H9 (cell line): ENCODE results near the gene BRSK2. TPM values are rescaled to one million over a fixed set of nuclear protein-coding genes. Genes with fewer than 3 reads are reported as not detected.

ENCODE experiments used
- DNase-seq: peaks from one replicate; pipeline ENCODE4 v3.0.0-alpha.2; 2017
- H2AFZ ChIP-seq: one replicate; pipeline ENCODE4 v1.6.1; 2013; ENCODE audit warnings: mild to moderate bottlenecking, low read length, control low read depth, moderate library complexity
- H2AK5ac ChIP-seq: 2 replicates; pipeline ENCODE4 v1.6.1; 2013; ENCODE audit warnings: low read length, control low read depth, mixed read lengths; ENCODE audit not compliant: insufficient read length
- H2BK120ac ChIP-seq: one replicate; pipeline ENCODE4 v1.6.1; 2013; ENCODE audit warnings: low read depth, mild to moderate bottlenecking, low read length, control low read depth, inconsistent platforms; ENCODE audit not compliant: poor library complexity, severe bottlenecking
- H2BK12ac ChIP-seq: 2 replicates; pipeline ENCODE4 v1.6.1; 2013; ENCODE audit warnings: low read length, control low read depth, mixed read lengths, low read depth; ENCODE audit not compliant: insufficient read length
- H2BK15ac ChIP-seq: 2 replicates; pipeline ENCODE4 v1.6.1; 2013; ENCODE audit warnings: low read depth, low read length, control low read depth
- H2BK20ac ChIP-seq: one replicate; pipeline ENCODE4 v1.6.1; 2013; ENCODE audit warnings: low read depth, mild to moderate bottlenecking, low read length, control low read depth, inconsistent platforms; ENCODE audit not compliant: poor library complexity, severe bottlenecking
- H2BK5ac ChIP-seq: 2 replicates; pipeline ENCODE4 v1.6.1; 2013; ENCODE audit warnings: low read length, control low read depth, mixed read lengths; ENCODE audit not compliant: insufficient read length
- H3K14ac ChIP-seq: 2 replicates; pipeline ENCODE4 v1.6.1; 2013; ENCODE audit warnings: low read length, control low read depth; ENCODE audit not compliant: insufficient read depth
- H3K18ac ChIP-seq: 2 replicates; pipeline ENCODE4 v1.6.1; 2013; ENCODE audit warnings: low read depth, mild to moderate bottlenecking, mixed read lengths, low read length, control low read depth; ENCODE audit not compliant: insufficient read length
- H3K23ac ChIP-seq: 2 replicates; pipeline ENCODE4 v1.6.1; 2013; ENCODE audit warnings: low read length, control low read depth, mixed read lengths, low read depth; ENCODE audit not compliant: insufficient read length
- H3K23me2 ChIP-seq: 2 replicates; pipeline ENCODE4 v1.6.1; 2013; ENCODE audit warnings: low read depth, mild to moderate bottlenecking, mixed read lengths, low read length, control low read depth; ENCODE audit not compliant: insufficient read length, poor library complexity, severe bottlenecking
- H3K27ac ChIP-seq: 2 replicates; pipeline ENCODE4 v1.5.1; 2013; ENCODE audit warnings: low read length, control low read depth, mixed read lengths, low read depth; ENCODE audit not compliant: insufficient read length
- H3K27me3 ChIP-seq: 2 replicates; pipeline ENCODE4 v1.6.1; 2013; ENCODE audit warnings: low read length, control low read depth, inconsistent platforms; ENCODE audit not compliant: insufficient read depth
- H3K4ac ChIP-seq: 2 replicates; pipeline ENCODE4 v1.6.1; 2013; ENCODE audit warnings: low read depth, mild to moderate bottlenecking, control low read depth, inconsistent platforms, low read length, moderate library complexity
- H3K4me1 ChIP-seq: 2 replicates; pipeline ENCODE4 v1.6.1; 2013; ENCODE audit warnings: low read length, control low read depth, inconsistent platforms; ENCODE audit not compliant: insufficient read depth
- H3K4me2 ChIP-seq: 2 replicates; pipeline ENCODE4 v1.6.1; 2013; ENCODE audit warnings: low read length, control low read depth, mixed read lengths; ENCODE audit not compliant: insufficient read length, insufficient read depth
- H3K56ac ChIP-seq: 2 replicates; pipeline ENCODE4 v1.6.1; 2013; ENCODE audit warnings: low read depth, mild to moderate bottlenecking, mixed read lengths, low read length, control low read depth; ENCODE audit not compliant: insufficient read length
- H3K79me1 ChIP-seq: 2 replicates; pipeline ENCODE4 v1.6.1; 2013; ENCODE audit warnings: low read depth, mild to moderate bottlenecking, moderate library complexity, low read length, control low read depth, inconsistent platforms; ENCODE audit not compliant: insufficient read depth, poor library complexity, severe bottlenecking
- H3K79me2 ChIP-seq: 2 replicates; pipeline ENCODE4 v1.6.1; 2013; ENCODE audit warnings: low read length, control low read depth, inconsistent platforms; ENCODE audit not compliant: insufficient read depth
- H3K9ac ChIP-seq: 2 replicates; pipeline ENCODE4 v1.6.1; 2013; ENCODE audit warnings: low read length, control low read depth, mixed read lengths; ENCODE audit not compliant: insufficient read length; ENCODE audit errors: extremely low read depth
- H3K9me3 ChIP-seq: one replicate; pipeline ENCODE4 v1.6.1; 2013; ENCODE audit warnings: low read depth, low read length, inconsistent platforms; ENCODE audit not compliant: control insufficient read depth
- H3T11ph ChIP-seq: one replicate; pipeline ENCODE4 v1.6.1; 2013; ENCODE audit warnings: mild to moderate bottlenecking, low read length, control low read depth, inconsistent platforms
- H4K20me1 ChIP-seq: one replicate; pipeline ENCODE4 v1.6.1; 2013; ENCODE audit not compliant: control insufficient read depth, insufficient read length, insufficient read depth
- H4K5ac ChIP-seq: 2 replicates; pipeline ENCODE4 v1.6.1; 2013; ENCODE audit warnings: low read depth, mild to moderate bottlenecking, mixed read lengths, low read length, control low read depth; ENCODE audit not compliant: insufficient read length
- H4K8ac ChIP-seq: replicated peaks from 2 replicates; pipeline ENCODE4 v1.6.1; 2013; ENCODE audit warnings: low read length, control low read depth, mixed read lengths, low read depth; ENCODE audit not compliant: insufficient read length
- H4K91ac ChIP-seq: 2 replicates; pipeline ENCODE4 v1.6.1; 2013; ENCODE audit warnings: low read depth, mild to moderate bottlenecking, moderate library complexity, mixed read lengths, low read length, control low read depth; ENCODE audit not compliant: insufficient read length
- H3K27ac Mint-ChIP-seq, 3 experiments: 2 replicates in 2 of 3; 3 replicates in 1 of 3; pipeline ENCODE4 v1.8.0; 2020 to 2021; ENCODE audit warnings: mixed read lengths in 3 of 3, mild to moderate bottlenecking in 1 of 3, moderate library complexity in 1 of 3
- H3K27me3 Mint-ChIP-seq: 2 replicates; pipeline ENCODE4 v1.8.0; 2021; ENCODE audit warnings: low read depth, mild to moderate bottlenecking, moderate library complexity, mixed read lengths
- H3K36me3 Mint-ChIP-seq, 3 experiments: 2 replicates in 2 of 3; 3 replicates in 1 of 3; pipeline ENCODE4 v1.8.0; 2020 to 2021; ENCODE audit warnings: low read depth in 3 of 3, mixed read lengths in 3 of 3; ENCODE audit not compliant: insufficient read depth in 1 of 3
- H3K4me1 Mint-ChIP-seq, 2 experiments: 2 replicates each; pipeline ENCODE4 v1.8.0; 2020; ENCODE audit warnings: mixed read lengths in 2 of 2
- H3K4me3 Mint-ChIP-seq, 2 experiments: 2 replicates in 1 of 2; 3 replicates in 1 of 2; pipeline ENCODE4 v1.8.0; 2020 to 2021; ENCODE audit warnings: mild to moderate bottlenecking in 2 of 2, mixed read lengths in 2 of 2, moderate library complexity in 1 of 2
- H3K9me3 Mint-ChIP-seq, 2 experiments: 2 replicates in 1 of 2; 3 replicates in 1 of 2; pipeline ENCODE4 v1.8.0; 2020; ENCODE audit warnings: mild to moderate bottlenecking in 2 of 2, mixed read lengths in 2 of 2, moderate library complexity in 1 of 2
- CTCF ChIP-seq: fragments of 200-600 bp; sonication (generic); conservative IDR thresholded peaks from 3 replicates; pipeline ENCODE4 v1.8.0; 2021; ENCODE audit warnings: antibody characterized with exemption, mild to moderate bottlenecking
- WGBS: extraction: QIAGEN DNeasy Blood & Tissue Kit; methylation state at CpG from one replicate; pipeline ENCODE4 v1.1.7; 2013; ENCODE audit warnings: missing lambda C conversion rate, low lambda C conversion rate, mixed read lengths; ENCODE audit not compliant: insufficient read length; ENCODE audit errors: extremely low coverage; 5-methylcytosine and 5-hydroxymethylcytosine counted together
- total RNA-seq: library from RNA; stranded (reverse); gene quantifications from 2 replicates; pipeline ENCODE4 v1.2.1, GENCODE V29; 2021

Gene BRSK2
- total RNA-seq, 1 experiment from 2014 or later: 28.4 TPM

DNA sequence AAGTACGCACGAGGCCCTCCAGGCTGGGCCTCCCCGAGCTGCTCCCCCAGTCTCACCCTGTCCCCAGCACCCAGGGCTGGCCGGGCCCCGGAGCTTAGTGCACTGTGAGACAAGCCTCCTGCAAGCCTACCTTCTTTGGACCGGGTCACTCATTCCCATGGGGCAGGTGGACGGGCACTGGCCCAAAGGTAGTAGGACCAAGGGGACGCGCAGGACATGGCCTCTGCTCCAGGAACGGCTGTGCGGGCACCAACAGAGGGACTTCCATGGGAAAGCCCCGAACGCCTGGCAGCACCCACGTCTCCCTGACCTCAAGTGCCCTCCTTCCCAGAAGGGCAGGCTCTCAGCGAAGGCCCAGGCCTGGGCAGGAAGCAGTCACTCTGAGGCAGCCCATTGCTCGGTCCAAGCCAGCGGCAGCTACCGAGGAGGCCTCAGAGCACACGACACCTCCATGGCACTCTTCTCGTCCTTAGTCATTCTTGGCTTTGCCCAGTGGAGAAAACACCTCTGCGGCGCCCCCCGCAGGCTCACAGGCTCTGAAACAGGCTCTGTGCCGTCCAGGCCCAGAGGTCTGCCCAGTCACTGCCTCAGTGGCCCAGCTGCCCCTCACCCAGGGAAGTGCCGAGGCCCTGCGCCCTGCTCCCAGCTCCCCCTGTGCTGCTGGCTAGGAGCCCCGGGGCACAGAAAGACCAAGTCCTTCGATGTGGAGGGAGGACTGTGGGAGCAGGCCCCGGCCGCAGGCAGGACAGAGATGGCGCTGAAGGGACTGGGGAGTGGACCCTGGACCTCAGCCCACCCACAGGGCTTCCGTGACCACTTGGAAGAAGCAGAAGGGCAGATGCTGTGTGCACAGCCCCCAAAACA is 93.1 kb downstream of the BRSK2 start:
- Histone ChIP-seq H2BK20ac (no peak overlapping the region), H3K23ac (no peak overlapping the region), H3K23me2 (no peaks in the 10 kb centered on the region), H3K4ac (no peak overlapping the region), H3K4me2 (no peak overlapping the region), H3K56ac (no peak overlapping the region), H4K20me1 (no peaks in the 10 kb centered on the region), H2BK12ac (no peak overlapping the region), H3K27ac (no peak overlapping the region), H3T11ph (no peak overlapping the region), H3K79me1 (peaks cover 3% of the 10 kb centered on the region), H2AFZ (no peak overlapping the region), H4K8ac (no peak overlapping the region), H2BK5ac (no peak overlapping the region), H2BK120ac (no peak overlapping the region), H3K9ac (no peak overlapping the region), H3K14ac (peak overlapping the region; percentile 28; the same call in 1 of the 2 replicates), H2AK5ac (no peak overlapping the region), H3K18ac (no peak overlapping the region), H4K5ac (no peak overlapping the region), H3K4me1 (no peaks in the 10 kb centered on the region), H4K91ac (no peak overlapping the region), H3K79me2 (no peaks in the 10 kb centered on the region), H3K9me3 (no peaks in the 10 kb centered on the region), H3K27me3 (no peaks in the 10 kb centered on the region), H2BK15ac (no peak overlapping the region)
- H3K36me3 Mint-ChIP-seq: peaks cover 0 to 13% (median 2%) of the 10 kb centered on the region in 3 experiments; a peak in 3 of 7 replicates
- peak; percentile 52 for TF ChIP-seq CTCF
- no peak overlapping the region for H3K4me3 Mint-ChIP-seq
- no peaks in the 10 kb centered on the region for H3K27me3 Mint-ChIP-seq
- H3K9me3 Mint-ChIP-seq: no peaks in the 10 kb centered on the region
- whole genome bisulfite sequencing: no CpG with 5 or more reads among the region's 32 CpGs
- peak overlapping the region in 2 of 3 experiments; percentile 34 to 35; a peak in 2 of 7 replicates for H3K27ac Mint-ChIP-seq
- DNase-seq: no peak
- H3K4me1 Mint-ChIP-seq: peaks cover 0 to 5% of the 10 kb centered on the region in 2 experiments; a peak in 1 of 4 replicates
